ENCODE results near the gene DARS1.

DNA sequence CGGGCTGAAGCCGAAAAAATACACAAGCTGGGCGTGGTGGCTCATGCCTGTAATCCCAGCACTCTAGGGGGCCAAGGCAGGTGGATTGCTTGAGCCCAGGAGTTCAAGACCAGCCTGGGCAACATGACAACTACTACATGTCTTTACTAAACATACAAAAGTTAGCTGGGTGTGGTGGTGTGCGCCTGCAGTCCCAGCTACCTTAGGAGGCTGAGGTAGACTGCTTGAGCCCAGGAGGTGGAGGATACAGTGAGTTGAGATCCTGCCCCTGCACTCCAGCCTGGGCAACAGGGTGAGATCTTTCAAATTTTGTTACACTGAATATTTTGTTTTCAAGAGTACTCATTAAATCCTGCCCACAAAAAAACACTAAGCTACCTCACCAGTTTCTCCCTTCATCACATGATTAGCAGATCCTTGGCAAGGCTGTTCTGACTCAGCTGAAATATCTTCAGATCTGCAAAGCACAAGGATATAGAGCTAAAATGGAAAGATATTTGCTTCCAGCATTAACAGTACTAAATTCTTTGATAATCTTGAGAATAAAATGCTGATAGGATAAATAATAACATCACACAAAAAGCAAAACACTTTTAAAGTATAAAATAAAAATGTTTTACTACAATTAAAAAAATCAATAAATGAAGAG, 81.0 kb downstream of the DARS1 start:
- TF ChIP-seq, protein P1, sequence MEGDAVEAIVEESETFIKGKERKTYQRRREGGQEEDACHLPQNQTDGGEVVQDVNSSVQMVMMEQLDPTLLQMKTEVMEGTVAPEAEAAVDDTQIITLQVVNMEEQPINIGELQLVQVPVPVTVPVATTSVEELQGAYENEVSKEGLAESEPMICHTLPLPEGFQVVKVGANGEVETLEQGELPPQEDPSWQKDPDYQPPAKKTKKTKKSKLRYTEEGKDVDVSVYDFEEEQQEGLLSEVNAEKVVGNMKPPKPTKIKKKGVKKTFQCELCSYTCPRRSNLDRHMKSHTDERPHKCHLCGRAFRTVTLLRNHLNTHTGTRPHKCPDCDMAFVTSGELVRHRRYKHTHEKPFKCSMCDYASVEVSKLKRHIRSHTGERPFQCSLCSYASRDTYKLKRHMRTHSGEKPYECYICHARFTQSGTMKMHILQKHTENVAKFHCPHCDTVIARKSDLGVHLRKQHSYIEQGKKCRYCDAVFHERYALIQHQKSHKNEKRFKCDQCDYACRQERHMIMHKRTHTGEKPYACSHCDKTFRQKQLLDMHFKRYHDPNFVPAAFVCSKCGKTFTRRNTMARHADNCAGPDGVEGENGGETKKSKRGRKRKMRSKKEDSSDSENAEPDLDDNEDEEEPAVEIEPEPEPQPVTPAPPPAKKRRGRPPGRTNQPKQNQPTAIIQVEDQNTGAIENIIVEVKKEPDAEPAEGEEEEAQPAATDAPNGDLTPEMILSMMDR (IDR thresholded peaks at IDR 0.05; ENCODE audit: poor library complexity): no peak
- no peak for TF ChIP-seq EZH2 (IDR thresholded peaks at IDR 0.05; ENCODE audit: borderline replicate concordance)
